B cell (primary cell): ENCODE data around the gene CCDC121. TPM values are rescaled to one million over a fixed set of nuclear protein-coding genes. Genes with fewer than 3 reads are reported as not detected.

Source experiments
- ATAC-seq: fragments of 200-7000 bp; cut with Tn5 transposase; one replicate; pipeline ENCODE4 v1.10.0; 2021; ENCODE audit warnings: low read depth, mild to moderate bottlenecking, moderate number of reproducible peaks, moderate library complexity
- CTCF ChIA-PET: fragments of 350-600 bp; sonication (Branson Sonifier 250); formaldehyde crosslinking; loops from one replicate; lab custom pipeline; 2021; ENCODE audit warnings: antibody characterized with exemption, inconsistent platforms; lab: Charles Lee
- POLR2A ChIA-PET: fragments of 350-600 bp; sonication (Branson Sonifier 250); formaldehyde crosslinking; loops from one replicate; lab custom pipeline; 2021; ENCODE audit warnings: antibody characterized with exemption; lab: Charles Lee
- DNase-seq: peaks from one replicate; pipeline ENCODE4 v3.0.0; 2013
- H2AFZ ChIP-seq: 2 replicates; pipeline ENCODE4 v1.6.1; 2012; ENCODE audit warnings: mild to moderate bottlenecking, low read depth, low read length; ENCODE audit not compliant: insufficient read depth, poor library complexity, severe bottlenecking
- H3K27ac ChIP-seq, 2 donors: 1 replicate in 1 of 2; 2 replicates in 1 of 2; pipeline ENCODE4 v1.5.1; 2012 to 2013; ENCODE audit warnings: low read length in 2 of 2, mild to moderate bottlenecking in 2 of 2, moderate library complexity in 1 of 2
- H3K27me3 ChIP-seq, 4 experiments: fragments of 200-600 bp in 1 of 4; sonication (generic) in 1 of 4; replicated peaks in 1 of 4; 1 replicate in 2 of 4; 2 replicates in 2 of 4; pipeline versions ENCODE4 v1.6.1 to v1.7.0; 2013 to 2016; ENCODE audit warnings: low read length in 3 of 4, mild to moderate bottlenecking in 2 of 4, mixed read lengths in 1 of 4, moderate library complexity in 1 of 4; ENCODE audit not compliant: insufficient read depth in 4 of 4, control insufficient read depth in 3 of 4; ENCODE audit errors: control extremely low read depth in 1 of 4
- H3K36me3 ChIP-seq, 2 experiments: replicated peaks in 1 of 2; 1 replicate in 1 of 2; 2 replicates in 1 of 2; pipeline versions ENCODE4 v1.6.1 to v1.7.1; 2013; ENCODE audit warnings: low read length in 1 of 2; ENCODE audit not compliant: insufficient read depth in 2 of 2, control insufficient read depth in 1 of 2; ENCODE audit errors: control extremely low read depth in 1 of 2, extremely low read depth in 1 of 2
- H3K4me1 ChIP-seq, 2 donors: fragments of 200-600 bp in 1 of 2; sonication (generic) in 1 of 2; 1 replicate in 1 of 2; 2 replicates in 1 of 2; pipeline versions ENCODE4 v1.5.1 to v1.6.1; 2013 to 2017; ENCODE audit warnings: low read length in 2 of 2; ENCODE audit not compliant: control insufficient read depth in 2 of 2, insufficient read depth in 2 of 2
- H3K4me2 ChIP-seq: replicated peaks from 2 replicates; pipeline ENCODE3; 2012; ENCODE audit warnings: mild to moderate bottlenecking, low read depth, low read length; ENCODE audit not compliant: poor library complexity, severe bottlenecking
- H3K4me3 ChIP-seq, 5 experiments: fragments of 200-600 bp in 1 of 5; sonication (generic) in 1 of 5; 1 replicate in 3 of 5; 2 replicates in 2 of 5; pipeline versions ENCODE4 v1.5.1 to v1.7.0; 2011 to 2016; ENCODE audit warnings: low read length in 4 of 5, mild to moderate bottlenecking in 4 of 5, low read depth in 2 of 5, control low read depth in 1 of 5, moderate library complexity in 1 of 5; ENCODE audit not compliant: insufficient read depth in 1 of 5; ENCODE audit errors: control extremely low read depth in 1 of 5, extremely low read depth in 1 of 5
- H3K79me2 ChIP-seq: fragments of 200-600 bp; sonication (generic); one replicate; pipeline ENCODE4 v1.6.0; 2016; ENCODE audit warnings: low read length; ENCODE audit not compliant: control insufficient read depth, insufficient read depth
- H3K9ac ChIP-seq: fragments of 200-600 bp; sonication (generic); 2 replicates; pipeline ENCODE4 v1.6.1; 2017; ENCODE audit warnings: mild to moderate bottlenecking, low read length, moderate library complexity
- H3K9me3 ChIP-seq, 3 donors: one replicate each; pipeline versions ENCODE4 v1.6.1 to v1.7.1; 2013; ENCODE audit warnings: low read length in 2 of 3; ENCODE audit not compliant: control insufficient read depth in 2 of 3, insufficient read depth in 1 of 3; ENCODE audit errors: control extremely low read depth in 1 of 3
- H4K20me1 ChIP-seq: 2 replicates; pipeline ENCODE4 v1.6.0; 2012; ENCODE audit warnings: mild to moderate bottlenecking, low read length; ENCODE audit not compliant: insufficient read depth, control insufficient read depth, poor library complexity, severe bottlenecking
- H3K27ac Mint-ChIP-seq: one replicate; pipeline ENCODE4 v1.8.0; 2021; ENCODE audit warnings: mixed read lengths
- H3K27me3 Mint-ChIP-seq: one replicate; pipeline ENCODE4 v1.8.0; 2021; ENCODE audit warnings: mixed read lengths
- H3K4me1 Mint-ChIP-seq: one replicate; pipeline ENCODE4 v1.8.0; 2021; ENCODE audit warnings: mixed read lengths
- H3K4me3 Mint-ChIP-seq: one replicate; pipeline ENCODE4 v1.8.0; 2021; ENCODE audit warnings: mixed read lengths
- H3K9me3 Mint-ChIP-seq: one replicate; pipeline ENCODE4 v1.8.0; 2022; ENCODE audit warnings: mixed read lengths; ENCODE audit not compliant: insufficient read depth
- CTCF ChIP-seq: fragments of 200-600 bp; IDR thresholded peaks from one replicate; pipeline ENCODE4 v1.8.0; 2022; ENCODE audit warnings: antibody characterized with exemption, mild to moderate bottlenecking
- EZH2 ChIP-seq: IDR thresholded peaks from 2 replicates; pipeline ENCODE4 v1.6.1; 2012; ENCODE audit warnings: borderline replicate concordance, low read depth, mild to moderate bottlenecking, moderate library complexity, low read length; ENCODE audit not compliant: insufficient read depth, poor library complexity, severe bottlenecking
- WGBS: methylation state at CpG from one replicate; pipeline ENCODE4 v1.1.5; 2013; ENCODE audit warnings: missing lambda C conversion rate; ENCODE audit not compliant: insufficient coverage; 5-methylcytosine and 5-hydroxymethylcytosine counted together
- intact Hi-C: fragments of 100-400 bp; cut with micrococcal nuclease; formaldehyde crosslinking; loops from one replicate; pipeline ENCODE4 v1.10.0; 2022
- polyA plus RNA-seq: library from polyadenylated mRNA; depleted of rRNA; stranded (reverse); fragments of >200 nt; gene quantifications from 2 replicates; pipeline ENCODE4 v1.2.3, GENCODE V29; 2012
- total RNA-seq, 2 donors: library from RNA; stranded (reverse); fragments of 120-200 nt in 1 of 2; gene quantifications; 1 replicate in 1 of 2; 2 replicates in 1 of 2; pipeline versions ENCODE4 v1.2.3 to v1.2.4, GENCODE V29; 2013 to 2022

Gene CCDC121
- total and polyA plus RNA-seq, 2 donors (not counting 1 experiment from before 2014, with no cell fraction given), result 0.95 to 2.2 TPM

- Histone ChIP-seq H4K20me1 (no peaks in the 10 kb centered on the region), H3K4me1 (no peaks in the 10 kb centered on the region), H2AFZ (no peak overlapping the region), H3K9me3 (no peaks in the 10 kb centered on the region), H3K36me3 (peaks cover 19 to 77% of the 10 kb centered on the region in 2 experiments), H3K4me2 (no peak overlapping the region), H3K9ac (no peak overlapping the region), H3K27me3 (no peaks in the 10 kb centered on the region), H3K4me3 (no peak overlapping the region), H3K27ac (no peak overlapping the region), H3K79me2 (no peaks in the 10 kb centered on the region)
- no peak for DNase-seq
- Mint-ChIP-seq H3K27me3 (no peaks in the 10 kb centered on the region), H3K4me3 (no peak overlapping the region), H3K4me1 (no peaks in the 10 kb centered on the region), H3K27ac (no peak overlapping the region), H3K9me3 (no peaks in the 10 kb centered on the region)
- intact Hi-C loops, result no loop called here
- ChIA-PET CTCF (no interaction called here), POLR2A (no interaction called here)
- ATAC-seq, result no peak
- WGBS, result no CpG with 5 or more reads among the region's 3 CpGs
- TF ChIP-seq CTCF (no peak), EZH2 (no peak)
These were observed 9.9 kb upstream of the CCDC121 start for GRCh38 chr2:27638709-27639108.

- H3K4me2 ChIP-seq, result no peak overlapping the region
- no peaks in the 10 kb centered on the region for H4K20me1 ChIP-seq
- H3K4me3 Mint-ChIP-seq, result no peak overlapping the region
- no peak overlapping the region for H3K4me3 ChIP-seq
- DNase-seq (no peak), ATAC-seq (no peak)
- no CpG with 5 or more reads among the region's 3 CpGs for WGBS
- POLR2A ChIA-PET, result no interaction called here
- no peaks in the 10 kb centered on the region for H3K27me3 ChIP-seq
- no peaks in the 10 kb centered on the region for H3K4me1 Mint-ChIP-seq
- peaks cover 19 to 79% of the 10 kb centered on the region in 2 experiments for H3K36me3 ChIP-seq
- intact Hi-C loops, result no loop called here
- H3K27ac Mint-ChIP-seq, result no peak overlapping the region
- CTCF ChIA-PET, result no interaction called here
- H3K9ac ChIP-seq, result no peak overlapping the region
- no peaks in the 10 kb centered on the region for H3K27me3 Mint-ChIP-seq
- H3K27ac ChIP-seq, result no peak overlapping the region
- H3K79me2 ChIP-seq, result no peaks in the 10 kb centered on the region
- no peaks in the 10 kb centered on the region for H3K4me1 ChIP-seq
- H3K9me3 Mint-ChIP-seq, result no peaks in the 10 kb centered on the region
- no peak overlapping the region for H2AFZ ChIP-seq
- no peaks in the 10 kb centered on the region for H3K9me3 ChIP-seq
- TF ChIP-seq CTCF, result no peak
- TF ChIP-seq EZH2, result no peak
These were observed 9.3 kb upstream of the CCDC121 start for GRCh38 chr2:27638037-27638637.
